Stimulated activated CD8-positive, alpha-beta memory T cell treated with anti-CD3 and anti-CD28 coated beads, Interleukin-12 subunit alpha, Interleukin-12 subunit beta, amount 100 ng/mL, for 24 hours (primary cell): Measurements from ENCODE around the gene POU4F1.

Source experiments
- DNase-seq: peaks from one replicate; pipeline ENCODE4 v3.0.0-alpha.2; 2020; ENCODE audit errors: extremely low read depth

Gene POU4F1

DNA sequence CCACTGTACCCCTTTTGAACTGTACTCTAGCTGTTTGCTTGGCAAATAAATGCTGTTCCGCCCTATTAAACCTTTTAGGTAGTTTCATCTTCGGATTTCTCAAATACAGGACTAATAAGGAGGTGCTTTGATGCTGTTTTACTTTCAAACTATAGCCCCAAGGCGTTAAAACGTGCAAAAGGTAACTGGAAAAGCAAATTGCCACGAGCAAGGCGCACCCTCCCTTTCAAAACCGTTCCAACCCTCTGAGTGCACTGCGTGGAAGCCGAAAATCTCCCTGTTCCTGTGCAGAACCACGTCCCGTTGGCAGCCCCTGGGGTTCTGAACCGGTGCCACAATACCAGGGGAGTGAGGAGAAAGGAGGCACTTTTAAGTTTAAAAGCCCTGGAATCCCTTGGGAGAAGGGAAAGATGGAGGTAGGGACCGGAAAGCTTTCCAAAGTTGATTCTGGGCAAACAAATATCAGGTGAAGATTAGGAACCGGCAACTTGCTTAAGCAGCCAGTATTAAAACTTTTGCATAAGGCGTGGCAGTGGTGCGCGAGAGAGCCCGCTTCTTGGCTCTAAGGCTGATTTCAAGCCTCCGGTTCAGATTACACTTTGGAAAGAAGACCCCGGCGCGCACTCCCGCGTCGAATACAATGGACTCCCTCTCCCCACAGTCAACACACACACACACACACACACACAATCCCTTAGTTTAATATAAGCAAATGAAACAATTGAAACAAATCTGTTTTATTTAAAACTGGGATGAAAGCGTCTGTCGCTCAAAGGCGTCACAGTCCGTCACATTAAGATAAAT, 9.5 kb downstream of the POU4F1 start:
- no peak for DNase-seq

DNA sequence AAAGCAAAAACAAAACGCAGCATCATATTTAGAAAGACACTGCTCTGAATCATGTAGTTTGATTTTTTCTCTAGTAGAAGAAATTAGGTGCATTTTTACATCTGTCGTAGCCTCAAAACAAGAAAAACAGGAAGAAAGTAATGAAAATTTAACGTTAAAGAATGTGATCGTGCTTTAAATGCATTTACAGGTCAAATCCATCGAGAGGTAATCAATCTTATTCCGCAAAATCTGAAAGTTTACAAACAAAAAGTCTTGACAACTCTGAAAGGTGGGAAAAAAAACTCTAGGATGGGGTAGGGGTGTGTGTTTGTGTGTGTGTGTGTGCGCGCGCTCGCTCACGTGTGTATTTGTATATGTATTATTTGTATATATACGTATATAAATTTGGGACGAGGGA, 10.2 kb downstream of the POU4F1 start:
- DNase-seq, result no peak

DNA sequence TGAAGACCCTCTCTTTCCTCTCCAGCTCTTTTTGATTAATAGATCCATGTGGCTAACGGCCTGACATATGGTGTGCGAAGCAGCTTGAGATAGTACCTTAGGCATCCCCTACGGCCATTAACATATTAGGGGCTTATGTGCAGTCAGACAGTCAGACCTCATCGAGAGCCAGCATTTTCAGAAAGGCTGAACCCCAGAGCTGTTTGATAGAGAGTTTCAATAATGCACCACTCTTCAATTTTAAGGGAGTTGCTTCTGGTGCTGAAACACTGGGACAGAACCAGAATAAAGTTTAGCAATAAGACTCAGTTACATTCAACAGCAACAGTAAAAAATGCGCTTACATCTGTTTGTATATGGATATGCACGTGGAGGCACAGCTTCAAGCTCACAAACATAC, 10.8 kb downstream of the POU4F1 start:
- DNase-seq, result no peak

DNA sequence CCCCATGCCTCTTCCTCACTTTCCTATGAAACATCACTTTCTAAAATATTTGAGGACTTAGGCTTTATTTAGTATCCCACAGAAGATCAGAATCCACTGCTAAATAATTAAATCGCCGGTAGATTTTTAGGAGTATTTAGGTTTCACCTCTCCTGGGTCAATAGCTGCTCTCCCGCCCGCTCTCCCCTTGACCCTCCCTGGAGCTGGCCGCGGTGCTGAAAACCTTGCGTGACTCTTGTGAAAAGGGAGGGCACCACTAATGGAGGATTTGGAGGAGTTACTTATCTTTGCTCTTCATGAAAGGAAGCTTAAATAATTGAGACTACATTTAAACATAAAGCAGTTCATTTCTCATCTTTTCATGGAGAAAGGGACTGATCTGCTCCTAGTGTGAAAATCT, 14.1 kb downstream of the POU4F1 start:
- no peak for DNase-seq

DNA sequence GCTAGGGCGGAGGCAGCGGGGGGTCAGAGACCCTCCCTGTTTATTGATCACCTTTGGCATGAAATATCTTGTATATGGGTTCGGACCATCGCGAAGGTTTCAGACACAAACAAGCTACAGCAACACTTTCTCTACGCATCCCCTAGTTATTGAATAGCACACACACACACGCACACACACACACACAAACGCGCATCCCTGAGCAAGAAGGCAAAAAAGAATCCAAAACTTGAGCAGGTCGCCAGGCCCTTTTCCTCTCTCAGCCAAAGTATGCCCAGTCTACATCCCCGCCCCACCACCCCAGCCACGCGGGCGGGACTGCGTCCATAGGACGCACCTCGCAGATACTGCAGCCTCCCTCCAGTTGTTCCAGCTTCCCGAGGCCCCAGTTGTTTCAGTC, 16.0 kb downstream of the POU4F1 start:
- no peak for DNase-seq

DNA sequence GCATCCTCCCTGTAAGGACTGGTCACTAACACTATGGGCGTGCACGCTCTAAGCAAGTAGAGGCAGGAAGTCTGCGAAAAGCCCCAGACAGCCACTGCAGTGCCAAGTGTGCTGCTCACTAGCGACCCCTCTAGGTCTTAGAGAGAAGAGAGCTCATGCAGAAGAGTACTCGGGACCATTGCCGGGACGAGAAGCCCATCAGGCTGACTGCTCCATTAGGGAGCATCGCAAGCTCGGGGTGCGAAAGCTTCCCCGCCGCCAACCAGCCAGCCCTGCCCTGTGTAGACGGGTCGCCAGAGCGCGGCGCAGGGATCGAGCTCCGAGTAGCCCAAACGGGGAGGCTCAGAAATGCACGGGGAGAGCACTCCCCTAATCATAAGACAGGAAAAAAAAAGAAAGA, 16.6 kb downstream of the POU4F1 start:
- no peak for DNase-seq

DNA sequence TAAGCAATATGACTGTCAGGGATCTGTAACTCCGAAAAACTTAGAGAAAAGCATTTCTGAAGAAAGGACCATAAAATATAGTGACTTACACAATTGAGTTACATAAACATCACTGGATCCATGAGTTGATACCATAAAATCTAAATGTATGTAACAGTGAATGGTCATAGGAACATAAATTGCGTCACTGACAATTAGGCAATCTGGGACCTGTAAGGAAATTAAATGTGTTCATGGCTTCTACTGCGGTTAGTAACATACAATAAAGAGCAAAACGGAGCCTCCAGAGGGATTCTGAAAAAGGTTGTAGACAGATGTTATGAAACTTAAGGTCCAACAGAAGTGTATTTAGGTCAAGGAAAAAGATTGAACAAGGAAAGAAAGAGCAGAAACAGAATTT, 27.1 kb downstream of the POU4F1 start:
- no peak for DNase-seq

DNA sequence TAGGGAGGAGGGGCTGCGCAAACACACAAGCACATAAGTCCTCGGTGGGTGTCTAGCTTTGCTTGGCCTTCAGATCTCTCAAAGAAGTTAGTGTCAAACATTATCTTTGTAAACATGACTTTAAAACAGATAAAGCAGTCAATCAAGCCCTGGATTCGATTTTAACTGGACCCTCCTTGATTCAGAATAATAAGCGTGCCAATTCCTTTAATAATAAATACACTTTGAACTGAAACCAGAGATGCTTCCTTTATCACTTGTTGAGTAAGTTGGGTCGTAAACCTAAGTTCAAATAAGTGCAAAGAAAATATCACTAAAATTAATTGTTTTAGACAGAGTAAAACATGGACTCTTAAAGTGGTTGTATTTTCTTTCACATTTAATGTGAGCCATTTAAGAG, 30.9 kb downstream of the POU4F1 start:
- DNase-seq, result no peak

DNA sequence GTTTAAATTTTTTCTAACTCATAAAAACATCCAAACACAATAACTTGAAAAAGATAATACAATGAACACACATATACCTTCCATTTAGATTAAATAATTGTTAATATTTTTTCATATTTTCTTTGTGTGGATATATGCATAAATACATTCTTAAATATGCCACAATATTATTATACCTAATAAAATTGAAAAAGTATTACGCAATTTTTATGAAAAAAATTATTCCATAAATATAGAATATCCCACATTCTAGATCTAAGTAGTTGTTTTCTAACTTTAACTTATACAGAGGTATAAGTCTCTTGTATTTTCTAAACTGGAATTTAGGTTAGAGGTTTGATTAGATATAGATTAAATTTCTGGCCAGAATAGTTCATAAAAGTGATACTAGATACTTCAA, 34.3 kb downstream of the POU4F1 start:
- no peak for DNase-seq

DNA sequence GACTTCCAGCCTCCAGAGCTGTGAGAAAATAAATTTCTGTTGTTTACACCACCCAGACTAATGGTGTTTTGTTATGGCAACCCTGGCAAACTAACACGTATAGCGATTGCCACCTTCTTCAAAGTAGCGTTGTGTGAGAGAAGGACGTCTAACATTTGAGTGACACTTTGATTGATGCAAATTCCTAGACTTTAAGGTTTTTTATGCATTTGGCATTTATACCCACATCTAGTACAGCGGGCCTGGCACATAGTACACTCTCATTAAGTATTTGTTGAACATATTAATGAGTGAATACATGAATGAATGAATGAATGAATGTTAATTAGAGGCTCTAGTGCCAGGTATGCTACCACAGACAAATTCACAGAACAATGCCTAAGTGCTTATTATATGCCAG, 36.7 kb downstream of the POU4F1 start:
- DNase-seq, result no peak

DNA sequence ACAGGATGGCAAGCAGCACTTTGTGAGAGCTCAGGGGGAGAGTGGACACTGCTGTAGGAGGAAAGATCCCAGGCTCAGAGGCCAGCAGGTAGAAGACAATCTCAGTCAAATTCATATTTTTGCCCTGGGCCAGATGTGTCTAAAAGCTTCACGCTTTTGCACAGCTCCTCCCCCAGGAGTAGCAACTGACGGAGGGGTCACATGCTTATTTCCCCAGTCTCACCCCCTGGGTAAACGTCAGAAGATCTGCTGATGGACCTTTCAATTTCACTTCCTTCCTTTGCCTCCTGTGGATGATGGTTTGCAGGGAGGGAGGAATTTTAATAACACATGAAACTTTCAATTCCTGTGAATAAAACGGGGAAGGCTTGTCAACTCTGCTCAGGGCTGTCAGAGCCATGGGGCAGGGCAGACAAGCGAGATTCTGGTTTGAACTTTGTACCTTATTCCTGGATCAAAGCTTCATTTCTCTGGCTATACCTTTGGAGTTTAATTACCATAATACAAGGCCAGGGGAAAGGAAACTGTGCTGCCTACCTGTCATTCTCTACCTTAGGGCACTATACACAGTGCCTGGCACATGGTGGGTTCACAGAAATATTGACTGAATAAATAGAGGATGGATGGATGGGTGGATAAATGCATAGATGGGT, 41.0 kb downstream of the POU4F1 start:
- DNase-seq, result no peak
